D721Med (cell line): ENCODE measurements around the gene ASCC2.

Experiments
- DNase-seq: peaks from one replicate; pipeline ENCODE4 v3.0.0; 2011; ENCODE audit warnings: low spot score; ENCODE audit not compliant: insufficient read length
- FAIRE-seq: peaks from 2 replicates; lab custom pipeline; 2011; peaks lifted over from hg19 to GRCh38; lab: Jason Lieb, UNC
- CTCF ChIP-seq: IDR thresholded peaks from 2 replicates; pipeline ENCODE4 v1.5.1; 2012; ENCODE audit warnings: mild to moderate bottlenecking, control low read depth; ENCODE audit not compliant: insufficient read depth; ENCODE audit errors: missing control alignments

The ASCC2 gene

GRCh38 chr22:29801796-29802195, 36.3 kb downstream of the ASCC2 start:
- TF ChIP-seq CTCF = no peak
- DNase-seq (no peak), FAIRE-seq (no peak)

- no peak for DNase-seq
- TF ChIP-seq CTCF = no peak
- no peak for FAIRE-seq
These were observed 36.9 kb downstream of the ASCC2 start for GRCh38 chr22:29801153-29801552.

GRCh38 chr22:29799217-29799680, 38.8 kb downstream of the ASCC2 start:
- TF ChIP-seq CTCF = no peak
- DNase-seq = no peak
- no peak for FAIRE-seq

- DNase-seq (no peak), FAIRE-seq (no peak)
- TF ChIP-seq CTCF = no peak
These were observed 39.3 kb downstream of the ASCC2 start for GRCh38 chr22:29798801-29799200.

GRCh38 chr22:29798318-29798717, 39.8 kb downstream of the ASCC2 start:
- FAIRE-seq (no peak), DNase-seq (no peak)
- TF ChIP-seq CTCF = no peak

DNA sequence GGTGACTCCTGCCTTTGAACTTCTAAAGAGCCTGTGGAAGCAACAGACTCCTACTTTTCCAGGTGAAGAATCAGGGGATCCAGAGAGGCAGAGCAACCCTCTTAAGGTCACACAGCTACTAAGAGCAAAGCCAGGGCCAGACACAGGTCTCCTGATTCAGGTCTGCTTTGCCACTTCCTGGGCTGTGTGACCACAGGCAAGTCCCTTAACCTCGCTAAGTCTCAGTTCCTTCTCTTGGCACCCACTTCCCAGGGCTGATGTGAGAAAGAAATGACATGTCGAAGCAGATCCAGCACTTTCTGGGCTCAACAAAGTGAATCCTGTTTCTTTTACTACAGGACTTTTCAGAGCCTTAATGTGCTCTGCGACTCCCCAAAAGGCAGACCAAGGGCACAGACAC, 40.7 kb downstream of the ASCC2 start:
- no peak for FAIRE-seq
- TF ChIP-seq CTCF = no peak
- no peak for DNase-seq

DNA sequence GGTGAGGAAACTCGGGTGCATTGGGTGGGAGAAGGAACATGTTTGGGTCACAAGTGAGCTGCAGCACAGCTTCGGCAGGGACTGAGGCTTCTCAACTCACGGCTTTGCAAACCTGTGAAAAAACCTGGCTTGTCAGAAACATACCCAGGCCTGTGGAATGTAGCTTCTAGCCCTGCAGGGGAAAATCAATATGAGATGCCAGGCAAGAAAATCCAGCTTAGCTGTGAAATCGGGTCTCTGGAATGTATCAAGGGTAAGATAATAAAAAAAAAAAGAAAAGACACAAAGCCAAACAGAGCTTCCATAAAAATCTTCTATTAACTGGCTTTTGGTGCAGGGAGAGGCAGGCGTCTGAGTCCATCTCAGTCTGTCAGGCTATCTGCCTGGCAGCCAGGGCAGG, 42.4 kb downstream of the ASCC2 start:
- no peak for DNase-seq
- no peak for TF ChIP-seq CTCF
- no peak for FAIRE-seq
